Myocyte (in vitro differentiated cells): Measurements from ENCODE around the gene SPTBN2. TPM values are rescaled to one million over a fixed set of nuclear protein-coding genes. Genes with fewer than 3 reads are reported as not detected.

ENCODE experiments used
- DNase-seq: peaks from one replicate; pipeline ENCODE4 v3.0.0-alpha.2; 2012; ENCODE audit warnings: low read depth
- total RNA-seq: library from RNA; depleted of rRNA; stranded (reverse); fragments of >200 nt; gene quantifications from 2 replicates; pipeline ENCODE4 v1.2.3, GENCODE V29; 2014

Gene SPTBN2
- total RNA-seq, 1 donor from 2014 or later, result 1.1 TPM

DNA sequence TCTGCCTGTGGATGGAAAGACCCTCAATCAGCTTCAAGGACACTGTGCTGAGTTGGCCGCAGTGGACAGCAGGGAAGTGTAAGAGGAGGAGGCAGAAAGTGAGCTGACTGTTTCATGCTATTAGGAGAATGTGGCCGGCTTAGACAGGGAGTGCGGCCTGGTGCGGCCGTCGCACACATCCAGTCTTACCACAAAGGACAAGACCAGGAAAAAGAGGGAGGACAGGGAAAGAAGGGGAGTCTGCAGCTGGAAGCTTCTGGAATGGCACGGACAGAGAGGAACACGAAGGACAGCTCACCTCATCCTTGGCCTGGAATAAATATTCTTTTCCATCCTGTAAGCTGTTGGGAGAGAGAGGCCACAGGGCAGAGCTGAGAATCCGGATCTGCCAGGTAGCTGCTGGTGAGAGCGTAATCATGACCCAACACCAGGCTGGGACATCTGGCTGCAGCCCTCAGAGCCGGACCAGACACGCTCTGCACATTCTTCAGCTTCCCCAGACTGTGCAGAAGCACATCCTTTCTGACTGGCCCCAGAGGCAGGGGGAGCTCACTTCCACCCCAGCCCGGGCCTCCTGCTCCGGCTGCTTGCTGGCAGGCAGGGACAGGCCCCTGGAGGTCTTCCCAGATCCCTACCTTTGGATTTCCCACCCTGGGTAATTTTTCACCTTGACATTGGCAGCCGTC, 42.8 kb downstream of the SPTBN2 start:
- no peak for DNase-seq

DNA sequence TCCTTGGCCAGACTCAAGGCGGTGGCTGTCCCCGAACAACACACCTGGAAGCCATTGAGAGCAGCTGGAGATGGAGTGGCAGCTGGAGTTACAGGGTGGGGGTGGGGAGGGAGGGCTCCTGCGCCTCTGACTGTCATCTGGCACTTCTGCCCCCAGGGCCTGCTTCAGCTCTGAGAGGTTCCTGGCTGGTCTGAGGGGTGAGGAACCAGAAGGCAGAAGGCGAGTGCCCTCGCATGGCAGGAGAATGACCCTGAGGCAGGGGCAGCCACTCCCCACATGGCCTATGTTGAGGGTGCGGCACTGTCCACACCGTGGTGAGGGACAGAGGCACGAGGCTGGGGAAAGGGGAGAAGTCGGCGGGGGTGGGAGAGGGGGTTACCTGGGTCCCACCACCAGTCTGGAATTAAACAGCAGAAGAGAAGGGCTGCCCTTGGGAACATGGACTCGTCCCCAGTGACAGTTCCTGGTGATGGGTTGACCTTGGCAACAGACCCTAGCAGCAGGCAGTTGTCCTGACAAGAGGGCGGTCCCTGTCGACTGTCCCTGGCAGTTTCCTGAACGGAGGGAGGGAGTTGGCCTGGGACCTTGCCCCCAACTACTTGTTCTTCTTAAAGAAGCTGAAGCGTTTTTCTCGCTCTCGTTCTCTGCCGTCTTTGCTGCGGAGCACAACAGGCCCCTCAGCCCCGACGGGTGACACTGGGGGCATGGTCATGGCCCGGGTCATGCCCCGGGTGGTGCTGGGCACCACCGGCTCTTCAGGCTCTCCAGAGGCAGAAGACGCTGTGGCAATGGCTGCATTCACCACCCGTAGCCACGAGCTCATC, 43.5 kb downstream of the SPTBN2 start:
- DNase-seq, result no peak

GRCh38 chr11:66684635-66685034, 44.4 kb downstream of the SPTBN2 start:
- no peak for DNase-seq

GRCh38 chr11:66683877-66684276, 45.1 kb downstream of the SPTBN2 start:
- DNase-seq, result no peak

DNA sequence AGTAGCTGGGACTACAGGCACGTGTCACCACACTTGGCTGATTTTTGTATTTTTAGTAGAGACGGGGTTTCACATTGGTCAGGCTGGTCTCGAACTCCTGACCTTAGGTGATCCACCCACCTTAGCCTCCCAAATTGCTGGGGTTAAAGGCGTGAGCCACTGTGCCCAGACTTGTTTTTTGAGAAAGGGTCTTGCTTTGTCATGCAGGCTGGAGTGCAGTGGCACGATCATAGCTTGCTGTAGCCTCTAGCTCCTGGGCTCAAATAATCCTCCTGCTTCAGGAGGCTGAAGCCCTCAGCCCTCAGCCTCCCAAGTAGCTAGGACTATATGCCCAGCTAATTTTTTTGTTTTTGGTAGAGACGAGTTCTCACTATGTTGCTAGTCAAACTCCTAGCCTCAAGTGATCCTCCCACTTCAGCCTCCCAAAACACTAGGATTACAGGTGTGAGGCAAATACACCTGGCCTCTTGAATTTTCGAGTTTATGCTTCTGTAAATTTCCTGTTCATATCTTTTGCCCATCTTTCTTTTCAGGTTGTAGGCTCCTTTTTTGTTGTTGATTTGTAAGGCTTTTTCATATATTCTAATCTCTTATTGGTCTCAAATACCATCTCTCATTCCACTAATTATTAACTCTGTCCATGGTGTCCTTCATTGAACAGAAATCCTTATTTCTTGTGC, 47.9 kb downstream of the SPTBN2 start:
- no peak for DNase-seq

DNA sequence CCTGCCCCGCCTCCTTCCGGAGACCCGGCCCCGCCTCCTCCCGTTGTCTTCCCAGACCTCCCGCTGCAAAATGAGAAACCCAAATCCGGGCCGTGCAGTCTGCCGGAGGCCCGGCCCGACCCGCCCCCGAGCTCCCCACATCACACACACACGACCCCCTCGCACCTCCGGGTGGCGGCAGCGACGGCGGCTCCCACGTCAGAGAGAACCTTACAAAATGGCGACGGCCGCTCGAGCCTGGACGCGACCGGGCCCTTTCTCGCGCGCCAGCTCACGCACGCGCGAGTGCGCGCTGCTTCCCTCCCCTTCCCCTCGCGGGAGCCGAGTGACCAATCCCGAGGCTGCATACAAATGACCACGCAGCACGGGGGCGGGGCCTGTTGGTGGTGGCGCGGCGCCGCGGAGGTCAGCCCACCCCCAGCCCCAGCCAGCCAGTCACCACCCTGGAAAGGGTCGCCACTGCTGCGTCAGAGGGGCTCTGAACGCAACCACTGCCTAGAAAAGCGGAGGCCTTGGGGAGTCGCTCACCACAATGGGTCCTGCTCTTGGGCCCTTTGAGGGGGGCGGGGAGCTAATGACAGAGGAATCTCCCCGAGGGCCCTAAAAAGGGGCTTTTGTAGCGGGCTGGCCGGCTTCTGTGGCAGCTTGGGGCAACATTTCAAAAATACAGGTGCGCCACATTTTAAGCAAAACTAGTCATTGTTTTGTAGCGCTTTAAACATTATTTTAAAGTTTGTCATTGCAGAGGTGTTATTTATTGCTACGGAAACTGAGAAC, 51.2 kb downstream of the SPTBN2 start, which contains the start of gene RBM4B:
Gene RBM4B (minus strand): TSS at position 289 of the 777 bp plus-strand sequence. CDS start 808 bp downstream, outside the sequence.
- peak; percentile 97 for DNase-seq

DNA sequence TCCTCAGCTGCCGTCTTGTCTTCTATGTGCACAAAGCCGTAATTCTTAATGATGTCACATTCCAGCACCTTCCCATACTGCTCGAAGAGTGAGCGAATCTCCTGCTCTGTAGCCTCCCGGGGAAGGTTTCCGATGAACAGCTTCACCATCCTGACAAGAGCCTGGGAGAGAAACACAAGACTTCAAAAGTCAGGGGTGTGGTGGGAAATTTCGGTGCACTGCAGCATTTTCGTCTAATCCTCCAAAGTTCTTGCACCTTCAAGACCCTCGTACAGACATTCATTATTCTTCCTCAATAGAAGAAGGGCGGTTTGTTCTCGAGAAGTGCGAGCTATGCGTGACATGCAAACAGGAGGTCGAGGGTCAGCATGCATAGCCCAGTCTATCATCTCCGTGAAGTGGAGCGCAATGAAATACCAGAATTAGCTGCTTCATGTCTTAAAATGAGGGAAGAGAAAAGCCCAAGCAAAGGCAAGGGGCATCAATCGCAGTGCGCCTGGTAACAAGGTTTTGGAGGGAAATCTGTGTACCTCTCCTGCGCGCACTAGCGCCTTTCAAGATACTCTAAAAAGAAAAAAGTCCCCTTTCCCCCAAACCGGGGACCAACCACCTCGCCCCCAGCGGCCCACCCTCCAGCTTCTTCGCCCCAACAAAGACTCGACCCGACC, 52.0 kb downstream of the SPTBN2 start:
- no peak for DNase-seq

- no peak for DNase-seq
Measured at GRCh38 chr11:66676282-66676919, 52.6 kb downstream of the SPTBN2 start.

DNA sequence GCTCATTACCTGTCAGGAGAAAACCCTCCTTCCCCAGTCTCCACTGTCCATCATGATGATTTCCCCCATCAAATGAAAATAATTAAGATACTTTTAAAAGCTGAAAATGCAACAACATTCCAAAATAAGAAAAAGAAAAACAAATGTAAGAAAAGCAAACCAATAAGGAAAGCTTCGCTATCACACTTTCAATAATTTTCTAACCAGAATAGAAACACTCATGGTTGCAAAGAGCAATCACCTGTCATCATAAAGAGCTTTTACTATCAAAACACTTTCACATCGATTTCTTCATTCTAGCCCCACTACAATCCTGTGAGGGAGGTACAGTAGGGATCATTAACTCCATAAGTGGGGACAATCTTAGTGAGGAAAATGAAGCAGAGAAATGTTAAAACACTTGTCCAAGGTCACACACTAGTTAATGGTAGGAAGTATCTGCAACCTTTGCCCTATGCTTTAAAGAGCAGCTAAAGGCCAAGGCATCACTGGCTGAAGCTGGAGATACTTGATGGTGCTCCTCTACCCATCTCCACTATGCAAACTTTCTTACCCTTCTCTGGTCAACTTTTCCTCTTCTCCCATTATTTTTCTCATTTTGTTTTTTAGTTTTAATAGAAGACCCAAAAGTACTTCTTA, 53.9 kb downstream of the SPTBN2 start:
- DNase-seq, result no peak

DNA sequence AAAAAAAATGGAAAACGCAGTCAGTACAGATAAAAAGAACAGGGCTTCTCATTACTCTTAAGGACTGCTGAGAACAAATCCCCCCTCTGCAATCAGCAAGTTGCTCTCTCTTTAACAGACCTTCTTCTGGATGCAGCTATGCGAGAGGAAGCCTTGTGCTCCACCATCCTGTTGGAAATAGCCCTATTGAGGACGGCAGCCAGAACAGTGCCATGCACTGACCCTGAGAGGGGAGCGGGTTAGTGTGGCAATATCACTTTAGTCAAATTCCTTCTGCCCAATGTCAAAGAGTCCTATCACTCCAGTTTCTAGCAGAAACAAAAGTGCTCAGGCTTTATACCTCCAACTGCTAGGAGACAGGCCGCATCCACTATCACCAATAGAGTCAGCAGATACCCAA, 58.2 kb downstream of the SPTBN2 start:
- no peak for DNase-seq

GRCh38 chr11:66665369-66665768, 63.6 kb downstream of the SPTBN2 start:
- DNase-seq, result no peak

GRCh38 chr11:66663741-66664296, 65.2 kb downstream of the SPTBN2 start:
- peak; percentile 6 for DNase-seq

GRCh38 chr11:66659763-66660162, 69.3 kb downstream of the SPTBN2 start:
- DNase-seq, result no peak

DNA sequence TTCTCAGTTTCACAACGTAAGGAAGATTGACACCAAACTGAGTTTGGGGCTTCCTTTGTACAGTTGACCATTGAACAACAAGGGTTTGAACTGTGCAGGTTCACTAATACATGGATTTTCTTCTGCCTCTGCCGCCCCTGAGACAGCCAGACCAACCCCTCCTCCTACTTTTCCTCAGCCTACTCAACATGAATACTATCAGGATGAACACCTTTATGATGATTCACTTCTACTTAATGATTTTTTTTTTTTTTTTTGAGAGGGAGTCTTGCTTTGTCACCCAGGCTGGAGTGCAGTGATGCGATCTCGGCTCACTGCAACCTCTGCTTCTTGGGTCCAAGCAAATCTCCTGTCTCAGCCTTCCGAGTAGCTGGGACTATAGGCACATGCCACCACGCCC, 75.9 kb downstream of the SPTBN2 start:
- no peak for DNase-seq

- DNase-seq, result no peak
Measured at GRCh38 chr11:66652651-66653050, 76.4 kb downstream of the SPTBN2 start.

DNA sequence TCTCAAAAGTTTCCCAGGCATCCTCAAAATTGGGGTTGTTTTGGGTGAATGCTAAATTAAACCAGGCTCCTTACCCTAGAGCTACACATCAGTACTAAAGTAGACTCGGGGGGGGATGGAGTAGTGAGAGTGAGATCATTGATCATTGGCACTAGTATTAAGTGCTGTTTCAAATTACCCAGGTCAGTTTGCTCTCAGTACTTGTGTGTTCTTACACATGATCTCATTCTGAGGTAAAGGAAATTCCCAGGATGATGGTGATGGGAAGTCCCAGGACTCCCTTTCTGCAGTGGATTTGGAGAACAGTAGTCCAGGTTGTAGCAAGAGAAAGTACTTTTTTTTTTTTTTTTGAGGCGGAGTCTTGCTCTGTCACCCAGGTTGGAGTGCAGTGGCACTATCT, 78.0 kb downstream of the SPTBN2 start:
- no peak for DNase-seq

GRCh38 chr11:66649903-66650302, 79.1 kb downstream of the SPTBN2 start:
- no peak for DNase-seq

DNA sequence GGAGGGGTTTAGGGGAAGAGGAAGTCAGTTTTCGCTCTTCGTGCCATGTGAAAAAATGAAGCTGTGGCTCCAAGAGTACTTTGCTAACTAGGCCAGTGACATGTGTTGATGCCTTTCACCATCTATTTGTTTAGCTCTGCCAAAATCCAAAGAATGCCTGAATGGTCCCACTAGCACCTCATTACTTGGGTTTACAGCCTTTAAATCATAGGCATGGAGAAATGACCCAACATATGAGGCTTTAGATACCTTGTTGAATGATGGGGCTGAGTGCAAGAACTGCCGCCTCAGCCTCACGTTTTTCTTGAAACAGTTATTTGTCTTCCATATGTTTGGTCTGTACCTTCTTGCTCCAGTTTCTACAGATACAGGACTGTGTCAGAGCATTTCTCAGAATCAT, 82.2 kb downstream of the SPTBN2 start:
- no peak for DNase-seq

- DNase-seq, result peak; percentile 32
Measured at GRCh38 chr11:66643745-66644437, 85.1 kb downstream of the SPTBN2 start.
